Astrocyte (in vitro differentiated cells and primary cell): ENCODE data around the gene ERICH6. TPM values are rescaled to one million over a fixed set of nuclear protein-coding genes. Genes with fewer than 3 reads are reported as not detected.

Experiments used
- DNase-seq: peaks from one replicate; pipeline ENCODE4 v3.0.0-alpha.2; 2010; ENCODE audit warnings: low read depth
- FAIRE-seq: peaks from 2 replicates; lab custom pipeline; 2011; peaks lifted over from hg19 to GRCh38; lab: Jason Lieb, UNC
- H2AFZ ChIP-seq: 2 replicates; pipeline ENCODE4 v1.6.0; 2012; ENCODE audit warnings: low read depth, low read length, inconsistent platforms
- H3K27ac ChIP-seq: 2 replicates; pipeline ENCODE4 v1.5.1; 2011; ENCODE audit warnings: low read depth, low read length, inconsistent platforms
- H3K27me3 ChIP-seq: 2 replicates; pipeline ENCODE4 v1.6.0; 2011; ENCODE audit warnings: low read length, inconsistent platforms; ENCODE audit not compliant: insufficient read depth
- H3K36me3 ChIP-seq: 2 replicates; pipeline ENCODE4 v1.5.1; 2011; ENCODE audit warnings: low read length, inconsistent platforms; ENCODE audit not compliant: insufficient read depth
- H3K4me1 ChIP-seq: 2 replicates; pipeline ENCODE4 v1.5.1; 2011; ENCODE audit warnings: low read length, inconsistent platforms; ENCODE audit not compliant: insufficient read depth
- H3K4me2 ChIP-seq: 2 replicates; pipeline ENCODE4 v1.6.0; 2012; ENCODE audit warnings: low read length, inconsistent platforms
- H3K4me3 ChIP-seq: 2 replicates; pipeline ENCODE4 v1.5.1; 2011; ENCODE audit warnings: low read depth, mild to moderate bottlenecking, low read length, inconsistent platforms; ENCODE audit not compliant: insufficient read depth
- H3K79me2 ChIP-seq: 2 replicates; pipeline ENCODE4 v1.6.0; 2012; ENCODE audit warnings: mild to moderate bottlenecking, low read length, inconsistent platforms; ENCODE audit not compliant: insufficient read depth
- H3K9ac ChIP-seq: 2 replicates; pipeline ENCODE4 v1.6.0; 2012; ENCODE audit warnings: mild to moderate bottlenecking, low read length, inconsistent platforms
- H3K9me3 ChIP-seq: 2 replicates; pipeline ENCODE4 v1.5.1; 2012; ENCODE audit warnings: low read depth, mild to moderate bottlenecking, low read length, inconsistent platforms; ENCODE audit not compliant: insufficient read depth
- H4K20me1 ChIP-seq: 2 replicates; pipeline ENCODE4 v1.6.0; 2012; ENCODE audit warnings: low read length, inconsistent platforms; ENCODE audit not compliant: insufficient read depth
- H3K27ac Mint-ChIP-seq: one replicate; pipeline ENCODE4 v1.8.0; 2021; ENCODE audit warnings: mild to moderate bottlenecking, mixed read lengths; ENCODE audit not compliant: unreplicated experiment
- H3K27me3 Mint-ChIP-seq: one replicate; pipeline ENCODE4 v1.8.0; 2021; ENCODE audit warnings: low read depth, mixed read lengths; ENCODE audit not compliant: unreplicated experiment
- H3K36me3 Mint-ChIP-seq: one replicate; pipeline ENCODE4 v1.8.0; 2021; ENCODE audit warnings: low read depth, mixed read lengths; ENCODE audit not compliant: unreplicated experiment
- H3K4me1 Mint-ChIP-seq: one replicate; pipeline ENCODE4 v1.8.0; 2021; ENCODE audit warnings: low read depth, mixed read lengths; ENCODE audit not compliant: unreplicated experiment
- H3K4me3 Mint-ChIP-seq: one replicate; pipeline ENCODE4 v1.8.0; 2021; ENCODE audit warnings: mild to moderate bottlenecking, moderate library complexity, mixed read lengths; ENCODE audit not compliant: unreplicated experiment
- H3K9me3 Mint-ChIP-seq: one replicate; pipeline ENCODE4 v1.8.0; 2021; ENCODE audit warnings: mild to moderate bottlenecking, mixed read lengths; ENCODE audit not compliant: unreplicated experiment
- EZH2 ChIP-seq: IDR thresholded peaks from 2 replicates; pipeline ENCODE4 v1.6.1; 2012; ENCODE audit warnings: mild to moderate bottlenecking, low read length, inconsistent platforms; ENCODE audit not compliant: insufficient read depth
- total RNA-seq: library from RNA; stranded (reverse); gene quantifications from 2 replicates; pipeline ENCODE4 v1.2.1, GENCODE V29; 2021
- TF ChIP-seq, protein P1 (sequence below): IDR thresholded peaks from 2 replicates; pipeline ENCODE4 v1.5.1; 2011; ENCODE audit warnings: low read depth, mild to moderate bottlenecking, inconsistent platforms, low read length, moderate library complexity; ENCODE audit not compliant: insufficient read depth

The ERICH6 gene
- total RNA-seq, 1 donor from 2014 or later: 0.09 TPM

DNA sequence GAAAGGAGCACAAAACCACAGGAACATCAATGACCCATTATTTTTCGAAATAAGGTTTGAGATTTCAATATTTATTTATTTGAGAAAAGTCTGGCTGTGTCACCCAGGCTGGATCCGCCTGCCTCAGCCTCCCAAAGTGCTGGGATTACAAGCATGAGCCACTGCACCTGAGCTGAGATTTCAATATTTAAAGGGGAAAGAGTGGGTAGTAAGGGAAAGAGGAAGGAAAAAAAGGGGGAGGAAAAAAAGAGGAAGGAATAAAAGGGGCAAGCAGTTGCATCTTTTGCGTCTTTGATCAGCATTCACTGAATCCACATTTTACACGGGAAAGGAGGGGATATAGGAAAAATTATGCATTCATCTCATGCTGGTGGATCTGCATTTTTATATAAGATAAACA is 47.4 kb downstream of the ERICH6 start:
- H3K4me1 Mint-ChIP-seq: peaks cover 5% of the 10 kb centered on the region
- TF ChIP-seq EZH2: no peak
- TF ChIP-seq, protein P1, sequence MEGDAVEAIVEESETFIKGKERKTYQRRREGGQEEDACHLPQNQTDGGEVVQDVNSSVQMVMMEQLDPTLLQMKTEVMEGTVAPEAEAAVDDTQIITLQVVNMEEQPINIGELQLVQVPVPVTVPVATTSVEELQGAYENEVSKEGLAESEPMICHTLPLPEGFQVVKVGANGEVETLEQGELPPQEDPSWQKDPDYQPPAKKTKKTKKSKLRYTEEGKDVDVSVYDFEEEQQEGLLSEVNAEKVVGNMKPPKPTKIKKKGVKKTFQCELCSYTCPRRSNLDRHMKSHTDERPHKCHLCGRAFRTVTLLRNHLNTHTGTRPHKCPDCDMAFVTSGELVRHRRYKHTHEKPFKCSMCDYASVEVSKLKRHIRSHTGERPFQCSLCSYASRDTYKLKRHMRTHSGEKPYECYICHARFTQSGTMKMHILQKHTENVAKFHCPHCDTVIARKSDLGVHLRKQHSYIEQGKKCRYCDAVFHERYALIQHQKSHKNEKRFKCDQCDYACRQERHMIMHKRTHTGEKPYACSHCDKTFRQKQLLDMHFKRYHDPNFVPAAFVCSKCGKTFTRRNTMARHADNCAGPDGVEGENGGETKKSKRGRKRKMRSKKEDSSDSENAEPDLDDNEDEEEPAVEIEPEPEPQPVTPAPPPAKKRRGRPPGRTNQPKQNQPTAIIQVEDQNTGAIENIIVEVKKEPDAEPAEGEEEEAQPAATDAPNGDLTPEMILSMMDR: no peak
- Histone ChIP-seq H3K4me3 (no peak overlapping the region), H3K27ac (no peak overlapping the region), H3K27me3 (no peaks in the 10 kb centered on the region), H3K36me3 (no peaks in the 10 kb centered on the region), H3K4me2 (no peak overlapping the region), H3K79me2 (no peaks in the 10 kb centered on the region), H3K9ac (no peak overlapping the region), H3K9me3 (no peaks in the 10 kb centered on the region), H4K20me1 (no peaks in the 10 kb centered on the region), H3K4me1 (no peaks in the 10 kb centered on the region), H2AFZ (no peak overlapping the region)
- H3K4me3 Mint-ChIP-seq: no peak overlapping the region
- H3K27ac Mint-ChIP-seq: no peak overlapping the region
- DNase-seq (no peak), FAIRE-seq (no peak)
- H3K27me3 Mint-ChIP-seq: peaks cover 4% of the 10 kb centered on the region
- H3K9me3 Mint-ChIP-seq: no peaks in the 10 kb centered on the region
- H3K36me3 Mint-ChIP-seq: no peaks in the 10 kb centered on the region

DNA sequence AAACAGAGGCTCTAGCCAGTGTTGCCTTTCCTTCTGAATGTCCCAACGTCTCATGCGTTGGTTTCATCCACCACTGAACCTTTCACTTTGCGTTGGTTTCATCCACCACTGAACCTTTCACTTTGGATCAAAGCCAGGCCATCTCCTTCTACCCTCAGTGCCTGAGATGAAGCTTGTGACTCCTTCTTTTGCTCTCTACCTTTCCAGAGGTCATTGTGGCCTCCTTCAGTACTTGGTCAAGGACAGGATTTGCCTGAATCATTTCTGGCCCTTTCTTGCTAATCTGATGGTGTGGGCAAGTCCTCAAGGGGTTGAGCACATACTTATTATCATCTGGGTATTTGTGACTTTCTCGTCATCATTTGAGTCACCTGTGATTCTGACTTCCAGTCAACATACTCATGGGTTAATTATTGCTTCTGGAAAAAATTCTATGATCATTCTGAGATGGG is 50.6 kb downstream of the ERICH6 start:
- Histone ChIP-seq H3K27ac (no peak overlapping the region), H2AFZ (no peak overlapping the region), H3K36me3 (no peaks in the 10 kb centered on the region), H3K79me2 (no peaks in the 10 kb centered on the region), H3K9me3 (no peaks in the 10 kb centered on the region), H3K27me3 (no peaks in the 10 kb centered on the region), H3K4me2 (no peak overlapping the region), H3K9ac (no peak overlapping the region), H3K4me1 (no peaks in the 10 kb centered on the region), H3K4me3 (no peak overlapping the region), H4K20me1 (no peaks in the 10 kb centered on the region)
- no peak overlapping the region for H3K27ac Mint-ChIP-seq
- H3K9me3 Mint-ChIP-seq: no peaks in the 10 kb centered on the region
- H3K4me1 Mint-ChIP-seq: no peaks in the 10 kb centered on the region
- TF ChIP-seq EZH2: no peak
- TF ChIP-seq, protein P1: no peak
- no peak overlapping the region for H3K4me3 Mint-ChIP-seq
- H3K27me3 Mint-ChIP-seq: peaks cover 2% of the 10 kb centered on the region
- no peak for DNase-seq
- H3K36me3 Mint-ChIP-seq: no peaks in the 10 kb centered on the region
- no peak for FAIRE-seq

DNA sequence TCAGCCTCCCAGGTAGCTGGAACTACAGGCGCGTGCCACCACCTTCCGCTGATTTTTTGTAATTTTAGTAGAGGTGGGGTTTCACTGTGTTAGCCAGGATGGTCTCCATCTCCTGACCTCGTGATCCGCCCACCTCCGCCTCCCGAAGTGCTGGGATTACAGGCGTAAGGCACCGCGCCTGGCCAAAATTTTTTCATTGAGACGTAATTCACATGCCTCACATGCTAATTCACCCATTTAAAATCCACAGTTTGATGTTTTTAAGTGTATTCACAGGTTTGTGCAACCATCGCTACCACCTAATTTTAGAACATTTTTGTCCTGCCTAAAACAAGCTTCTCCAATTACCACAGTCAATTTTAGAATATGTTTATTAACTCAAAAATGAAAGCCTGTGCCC is 63.5 kb downstream of the ERICH6 start:
- Histone ChIP-seq H3K4me2 (no peak overlapping the region), H4K20me1 (no peaks in the 10 kb centered on the region), H3K4me3 (no peak overlapping the region), H3K27me3 (no peaks in the 10 kb centered on the region), H3K36me3 (no peaks in the 10 kb centered on the region), H2AFZ (no peak overlapping the region), H3K27ac (no peak overlapping the region), H3K79me2 (no peaks in the 10 kb centered on the region), H3K9ac (no peak overlapping the region), H3K4me1 (peaks cover 3% of the 10 kb centered on the region), H3K9me3 (no peaks in the 10 kb centered on the region)
- no peak overlapping the region for H3K27ac Mint-ChIP-seq
- DNase-seq (no peak), FAIRE-seq (no peak)
- no peaks in the 10 kb centered on the region for H3K36me3 Mint-ChIP-seq
- peaks cover 7% of the 10 kb centered on the region for H3K4me1 Mint-ChIP-seq
- H3K9me3 Mint-ChIP-seq: no peaks in the 10 kb centered on the region
- H3K4me3 Mint-ChIP-seq: no peak overlapping the region
- no peaks in the 10 kb centered on the region for H3K27me3 Mint-ChIP-seq
- TF ChIP-seq, protein P1: no peak
